HG02642 (cell line): ENCODE measurements around the gene MMUT.
"Not testable (repeated sequence)": the region's sequence is repeated elsewhere in the genome, so short reads cannot be mapped to it uniquely, and the experiment has no call there.

Experiments
- ATAC-seq: cut with Tn5 transposase; IDR thresholded peaks from one replicate; pipeline ENCODE4 v1.9.1; 2021; ENCODE audit warnings: mild to moderate bottlenecking; ENCODE audit not compliant: unreplicated experiment, poor library complexity

The MMUT gene

DNA sequence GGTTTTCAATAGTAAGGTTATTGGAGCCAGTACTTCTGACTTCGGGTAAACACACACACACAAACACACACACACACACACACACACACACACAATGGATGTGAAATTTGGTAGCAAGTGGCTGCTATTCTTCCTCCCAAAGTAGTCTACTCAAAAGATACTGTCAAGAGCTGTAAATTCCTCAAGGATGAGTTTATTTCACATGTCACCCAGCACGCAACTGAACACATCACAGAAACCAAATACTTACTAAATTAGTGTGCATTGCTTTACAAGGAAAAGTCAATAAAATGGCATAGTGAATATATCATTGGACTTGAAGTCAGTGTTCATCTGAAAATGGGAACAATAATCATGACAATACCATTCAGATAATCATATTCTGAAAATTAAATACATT lies 32.9 kb downstream of the MMUT start:
- no peak for ATAC-seq

DNA sequence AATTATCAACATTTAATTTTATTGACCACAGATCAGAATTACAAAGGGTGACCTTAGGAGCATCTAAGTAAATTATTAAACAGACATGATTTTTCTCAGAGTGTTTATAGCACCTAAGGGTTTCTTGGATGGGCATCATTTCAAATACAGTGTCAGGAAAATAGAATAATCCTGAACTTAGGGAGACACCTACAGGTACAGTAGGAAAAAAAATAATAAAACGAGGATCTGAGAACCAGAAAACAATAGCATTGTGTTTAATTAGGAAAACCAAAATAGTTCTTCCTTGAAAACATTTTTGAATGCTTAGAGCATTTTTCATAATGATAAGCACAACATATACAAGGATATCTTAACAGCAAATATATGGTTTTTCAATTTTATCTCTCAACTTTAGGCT lies 39.2 kb downstream of the MMUT start:
- ATAC-seq, result no peak

DNA sequence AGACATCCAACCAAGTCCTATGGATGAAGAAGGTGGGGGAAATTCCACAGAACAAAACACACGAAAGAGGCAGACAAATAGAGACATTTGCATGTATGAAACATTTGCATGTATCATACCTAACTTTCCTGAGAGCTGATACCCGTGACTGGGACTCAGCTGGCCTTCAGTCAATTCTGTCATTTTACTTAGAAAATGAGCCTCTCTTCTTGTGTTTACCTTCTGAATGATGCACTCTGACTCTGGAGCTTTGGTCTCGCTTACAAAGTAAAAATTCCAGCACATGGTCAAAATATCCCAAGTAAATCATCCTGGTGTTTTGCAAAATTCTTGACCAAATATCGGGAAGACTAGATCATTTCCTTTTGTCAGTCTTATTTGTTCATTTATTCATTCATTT lies 46.9 kb downstream of the MMUT start:
- ATAC-seq, result no peak

DNA sequence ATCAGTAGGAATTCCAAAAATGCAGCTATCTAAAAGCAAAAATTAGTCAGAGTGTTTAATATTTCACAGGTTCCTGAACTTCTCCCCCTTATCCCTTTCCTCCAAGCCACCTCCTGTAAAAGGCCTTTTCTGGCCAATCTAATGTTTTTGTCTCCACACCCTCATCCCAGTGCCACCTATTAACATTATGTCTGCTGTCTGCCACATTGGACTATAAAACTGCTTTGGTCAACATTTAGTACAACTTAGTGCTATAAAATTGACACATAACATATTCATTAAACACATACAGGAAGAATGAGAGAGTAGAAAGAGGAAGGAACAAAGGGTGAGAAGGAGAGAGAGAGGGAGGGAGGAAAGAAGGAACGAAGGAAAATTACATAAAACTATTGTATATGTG lies 47.7 kb downstream of the MMUT start:
- ATAC-seq, result no peak

DNA sequence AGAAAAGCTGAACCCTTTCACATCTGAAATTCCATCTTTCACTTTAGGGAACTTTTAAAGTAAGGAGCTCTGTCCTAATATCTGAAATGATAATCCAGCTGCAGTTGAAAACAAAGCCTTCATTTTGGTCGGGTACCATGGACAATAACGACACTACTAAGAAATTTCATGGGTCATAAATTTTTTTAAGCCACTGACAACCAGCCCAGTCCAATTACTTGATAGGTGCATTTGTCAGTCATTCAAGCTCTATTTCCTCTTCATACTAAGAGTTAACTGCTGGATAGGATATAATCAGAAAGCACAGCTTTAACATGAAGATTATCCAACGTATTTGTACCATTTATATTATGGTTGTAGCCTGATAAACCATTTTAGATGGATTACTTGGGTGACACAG lies 52.5 kb downstream of the MMUT start:
- ATAC-seq, result no peak

DNA sequence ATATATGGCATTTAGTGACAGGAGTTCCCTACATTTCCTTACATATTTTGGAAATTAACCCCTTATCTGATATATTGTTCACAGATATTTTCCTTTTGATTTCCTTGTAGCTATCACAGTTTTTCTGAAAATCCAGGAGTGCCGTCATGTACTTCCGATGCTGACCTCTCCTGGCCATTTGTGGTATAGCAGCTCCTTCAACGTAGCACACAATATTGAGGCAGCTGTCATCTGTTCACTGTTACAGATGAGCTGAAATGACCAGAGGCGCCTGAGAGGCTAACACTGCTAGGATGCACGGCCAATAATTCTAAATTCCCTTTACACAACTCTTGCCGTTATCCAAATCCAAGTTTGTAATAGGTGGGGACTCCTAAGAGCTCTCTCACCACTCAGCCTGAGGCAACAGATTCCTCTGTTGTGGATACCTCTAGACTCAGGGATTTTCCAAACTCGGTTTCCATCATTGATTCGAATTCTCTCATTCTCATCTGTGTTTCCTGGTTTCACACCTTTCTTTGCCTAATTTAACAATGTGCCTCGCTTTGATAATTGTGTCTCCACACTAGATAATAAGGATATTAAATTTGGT lies 53.0 kb downstream of the MMUT start:
- peak; percentile 95 for ATAC-seq

DNA sequence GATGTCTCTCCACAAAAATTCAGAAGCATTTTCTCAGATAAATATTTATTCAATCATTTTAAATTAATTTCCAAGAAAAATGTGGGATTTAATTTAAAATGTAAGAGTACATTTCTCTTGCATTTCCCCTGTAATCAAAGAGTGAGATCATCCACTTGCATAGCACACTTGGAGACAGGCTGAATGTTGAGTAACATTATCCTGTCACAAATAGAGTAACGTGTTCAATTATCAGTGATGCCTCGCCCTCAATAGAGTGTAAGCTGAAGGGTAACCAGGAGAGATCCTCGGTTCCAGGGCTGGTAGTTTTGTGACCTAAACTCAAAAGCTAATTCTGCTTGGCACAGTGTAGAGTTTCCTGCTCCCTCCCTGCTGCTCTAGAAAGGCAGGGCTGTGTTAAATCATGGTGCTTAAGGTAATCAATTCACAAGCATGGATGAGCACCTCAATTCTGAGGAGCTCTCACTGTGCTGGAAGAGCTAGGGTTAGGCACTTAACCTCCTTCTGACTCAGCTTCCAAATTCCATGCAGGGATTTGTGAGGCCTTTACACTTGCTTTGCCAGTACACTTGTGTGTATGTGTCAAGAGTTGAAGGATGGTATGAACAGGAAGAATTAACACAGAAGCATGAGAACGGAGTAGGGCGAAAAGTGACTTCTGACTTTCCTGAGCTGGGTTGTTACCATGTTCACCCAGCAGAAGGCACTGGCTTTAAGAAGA lies 56.6 kb downstream of the MMUT start:
- ATAC-seq, result no peak

GRCh38 chr6:49401063-49401462 lies 62.0 kb downstream of the MMUT start:
- ATAC-seq, result no peak

- ATAC-seq, result not testable (repeated sequence)
Measured at GRCh38 chr6:49386667-49387508, 76.2 kb downstream of the MMUT start.

DNA sequence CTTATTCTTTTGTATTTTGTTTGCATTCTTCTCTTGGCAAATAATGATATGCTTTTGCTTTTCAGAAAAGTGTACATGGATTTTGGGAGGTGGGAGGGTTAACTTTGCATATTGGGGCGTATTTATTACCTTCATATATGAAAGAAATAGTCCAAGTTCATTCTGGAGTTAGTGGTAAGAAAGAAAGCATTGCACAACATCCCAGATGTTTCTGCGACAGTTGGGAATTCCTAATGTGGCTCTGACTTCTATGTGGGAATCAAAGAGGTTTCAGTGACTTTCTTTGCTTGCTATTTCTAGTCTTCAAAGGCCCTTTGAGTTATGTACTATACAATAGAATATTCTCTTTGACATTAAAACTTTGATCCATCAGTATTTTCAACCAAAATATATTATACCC lies 78.1 kb downstream of the MMUT start:
- ATAC-seq, result no peak
